Panc1 (cell line): ENCODE data around the gene CLIP4. TPM values are rescaled to one million over a fixed set of nuclear protein-coding genes. Genes with fewer than 3 reads are reported as not detected.

Experiments used
- ATAC-seq: fragments of 200-7000 bp; cut with Tn5 transposase; 2 replicates; pipeline ENCODE4 v1.9.1; 2020; ENCODE audit warnings: mild to moderate bottlenecking, moderate library complexity
- BruUV-seq: library from RNA; stranded (reverse); fragments of 400-500 nt; replicated peaks from 2 replicates; lab custom pipeline; 2021; lab: Mats Ljungman, UMichigan
- CTCF ChIA-PET: fragments of 300-600 bp; sonication (Branson Sonifier 250); formaldehyde crosslinking; loops from one replicate; lab custom pipeline; 2022; ENCODE audit warnings: antibody characterized with exemption; lab: Charles Lee
- POLR2A ChIA-PET: fragments of 300-600 bp; sonication (Branson Sonifier 250); formaldehyde crosslinking; loops from one replicate; lab custom pipeline; 2022; ENCODE audit warnings: antibody characterized with exemption; lab: Charles Lee
- DNase-seq: peaks from one replicate; pipeline ENCODE4 v3.0.0-alpha.2; 2010; ENCODE audit warnings: low read depth, low spot score
- H3K27ac ChIP-seq: 2 replicates; pipeline ENCODE4 v1.5.1; 2011; ENCODE audit warnings: mild to moderate bottlenecking, low read length, inconsistent platforms
- H3K27me3 ChIP-seq: fragments of 200-500 bp; sonication (Bioruptor generic); 2 replicates; pipeline ENCODE4 v1.6.0; 2014; ENCODE audit warnings: low read length, inconsistent platforms; ENCODE audit not compliant: control insufficient read depth, insufficient read depth
- H3K36me3 ChIP-seq: fragments of 200-500 bp; sonication (Bioruptor generic); 2 replicates; pipeline ENCODE4 v1.5.1; 2014; ENCODE audit warnings: inconsistent platforms, mild to moderate bottlenecking, low read length, moderate library complexity; ENCODE audit not compliant: control insufficient read depth, insufficient read depth
- H3K4me1 ChIP-seq: 2 replicates; pipeline ENCODE4 v1.5.1; 2011; ENCODE audit warnings: inconsistent platforms, mild to moderate bottlenecking, low read length, moderate library complexity; ENCODE audit not compliant: control insufficient read depth, insufficient read depth
- H3K4me3 ChIP-seq, 2 experiments: 2 replicates each; pipeline ENCODE4 v1.5.1; 2011 to 2012; ENCODE audit warnings: low read depth in 2 of 2, low read length in 2 of 2, mild to moderate bottlenecking in 2 of 2, inconsistent platforms in 1 of 2, moderate library complexity in 1 of 2
- H3K9me3 ChIP-seq: fragments of 200-500 bp; sonication (Bioruptor generic); 2 replicates; pipeline ENCODE4 v1.5.1; 2014; ENCODE audit warnings: low read depth, mild to moderate bottlenecking, inconsistent platforms, low read length, moderate library complexity; ENCODE audit not compliant: control insufficient read depth, insufficient read depth
- POLR2AphosphoS5 ChIP-seq: IDR thresholded peaks from 2 replicates; pipeline ENCODE4 v1.6.1; 2012; ENCODE audit warnings: mild to moderate bottlenecking, low read depth, low read length, moderate library complexity
- SIN3A ChIP-seq: IDR thresholded peaks from 2 replicates; pipeline ENCODE4 v1.6.1; 2012; ENCODE audit warnings: low read depth, mild to moderate bottlenecking, low read length, moderate library complexity, borderline replicate concordance; ENCODE audit not compliant: insufficient read depth
- TCF7L2 ChIP-seq: IDR thresholded peaks from 2 replicates; pipeline ENCODE4 v1.6.1; 2011; ENCODE audit warnings: mild to moderate bottlenecking, low read depth, low read length, inconsistent platforms
- in situ Hi-C: cut with HindIII; loops from 2 replicates; pipeline ENCODE4 v1.10.0; 2016; ENCODE audit warnings: low sequenced_read_pairs, low pct_unique_long_range_greater_than_20kb
- intact Hi-C: fragments of 100-400 bp; cut with micrococcal nuclease; formaldehyde crosslinking; loops from one replicate; pipeline ENCODE4 v1.10.0; 2022; ENCODE audit not compliant: unreplicated experiment
- total RNA-seq: library from RNA; stranded (reverse); gene quantifications from one replicate; pipeline ENCODE4 v1.2.1, GENCODE V29; 2021; ENCODE audit not compliant: unreplicated experiment
- TF ChIP-seq, protein P1 (sequence below): fragments of 450-650 bp; IDR thresholded peaks from 2 replicates; pipeline ENCODE4 v1.5.1; 2017; ENCODE audit warnings: mild to moderate bottlenecking
- TF ChIP-seq, protein P2 (sequence below), 2 experiments: IDR thresholded peaks; 2 replicates each; pipeline ENCODE4 v1.6.1; 2011 to 2012; ENCODE audit warnings: low read depth in 2 of 2, control low read depth in 1 of 2, low read length in 1 of 2, mild to moderate bottlenecking in 1 of 2, moderate library complexity in 1 of 2; ENCODE audit not compliant: insufficient read depth in 1 of 2

The CLIP4 gene
- total RNA-seq, 1 experiment from 2014 or later: 43.0 TPM

DNA sequence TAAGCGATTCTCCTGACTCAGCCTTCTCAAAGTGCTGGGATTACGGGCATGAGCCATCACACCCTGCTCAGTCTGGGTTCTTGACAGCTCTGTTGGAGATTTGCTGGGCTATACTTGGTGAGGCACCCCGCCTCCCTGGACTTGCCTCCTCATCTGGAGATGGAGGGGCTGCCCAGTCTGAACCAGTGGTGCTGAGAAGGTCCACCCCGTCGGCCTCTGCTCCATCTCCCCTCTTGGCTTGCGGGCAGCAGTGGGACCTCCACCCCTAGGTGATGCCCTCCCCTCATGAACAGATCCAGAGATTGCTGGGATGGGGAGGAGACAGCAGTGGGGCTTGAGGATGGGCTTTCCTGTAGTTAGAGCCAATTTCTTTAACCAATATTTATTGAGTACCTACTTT lies 120.9 kb downstream of the CLIP4 start:
- Histone ChIP-seq H3K27me3 (no peaks in the 10 kb centered on the region; the same call in 1 of the 2 replicates), H3K4me3 (no peak overlapping the region), H3K4me1 (no peaks in the 10 kb centered on the region), H3K27ac (no peak overlapping the region), H3K9me3 (no peaks in the 10 kb centered on the region), H3K36me3 (no peaks in the 10 kb centered on the region)
- no peak for ATAC-seq
- in situ Hi-C loops: no loop called here
- TF ChIP-seq, protein P1, sequence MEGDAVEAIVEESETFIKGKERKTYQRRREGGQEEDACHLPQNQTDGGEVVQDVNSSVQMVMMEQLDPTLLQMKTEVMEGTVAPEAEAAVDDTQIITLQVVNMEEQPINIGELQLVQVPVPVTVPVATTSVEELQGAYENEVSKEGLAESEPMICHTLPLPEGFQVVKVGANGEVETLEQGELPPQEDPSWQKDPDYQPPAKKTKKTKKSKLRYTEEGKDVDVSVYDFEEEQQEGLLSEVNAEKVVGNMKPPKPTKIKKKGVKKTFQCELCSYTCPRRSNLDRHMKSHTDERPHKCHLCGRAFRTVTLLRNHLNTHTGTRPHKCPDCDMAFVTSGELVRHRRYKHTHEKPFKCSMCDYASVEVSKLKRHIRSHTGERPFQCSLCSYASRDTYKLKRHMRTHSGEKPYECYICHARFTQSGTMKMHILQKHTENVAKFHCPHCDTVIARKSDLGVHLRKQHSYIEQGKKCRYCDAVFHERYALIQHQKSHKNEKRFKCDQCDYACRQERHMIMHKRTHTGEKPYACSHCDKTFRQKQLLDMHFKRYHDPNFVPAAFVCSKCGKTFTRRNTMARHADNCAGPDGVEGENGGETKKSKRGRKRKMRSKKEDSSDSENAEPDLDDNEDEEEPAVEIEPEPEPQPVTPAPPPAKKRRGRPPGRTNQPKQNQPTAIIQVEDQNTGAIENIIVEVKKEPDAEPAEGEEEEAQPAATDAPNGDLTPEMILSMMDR: no peak
- TF ChIP-seq TCF7L2 (no peak), POLR2AphosphoS5 (no peak), SIN3A (no peak)
- TF ChIP-seq, protein P2, sequence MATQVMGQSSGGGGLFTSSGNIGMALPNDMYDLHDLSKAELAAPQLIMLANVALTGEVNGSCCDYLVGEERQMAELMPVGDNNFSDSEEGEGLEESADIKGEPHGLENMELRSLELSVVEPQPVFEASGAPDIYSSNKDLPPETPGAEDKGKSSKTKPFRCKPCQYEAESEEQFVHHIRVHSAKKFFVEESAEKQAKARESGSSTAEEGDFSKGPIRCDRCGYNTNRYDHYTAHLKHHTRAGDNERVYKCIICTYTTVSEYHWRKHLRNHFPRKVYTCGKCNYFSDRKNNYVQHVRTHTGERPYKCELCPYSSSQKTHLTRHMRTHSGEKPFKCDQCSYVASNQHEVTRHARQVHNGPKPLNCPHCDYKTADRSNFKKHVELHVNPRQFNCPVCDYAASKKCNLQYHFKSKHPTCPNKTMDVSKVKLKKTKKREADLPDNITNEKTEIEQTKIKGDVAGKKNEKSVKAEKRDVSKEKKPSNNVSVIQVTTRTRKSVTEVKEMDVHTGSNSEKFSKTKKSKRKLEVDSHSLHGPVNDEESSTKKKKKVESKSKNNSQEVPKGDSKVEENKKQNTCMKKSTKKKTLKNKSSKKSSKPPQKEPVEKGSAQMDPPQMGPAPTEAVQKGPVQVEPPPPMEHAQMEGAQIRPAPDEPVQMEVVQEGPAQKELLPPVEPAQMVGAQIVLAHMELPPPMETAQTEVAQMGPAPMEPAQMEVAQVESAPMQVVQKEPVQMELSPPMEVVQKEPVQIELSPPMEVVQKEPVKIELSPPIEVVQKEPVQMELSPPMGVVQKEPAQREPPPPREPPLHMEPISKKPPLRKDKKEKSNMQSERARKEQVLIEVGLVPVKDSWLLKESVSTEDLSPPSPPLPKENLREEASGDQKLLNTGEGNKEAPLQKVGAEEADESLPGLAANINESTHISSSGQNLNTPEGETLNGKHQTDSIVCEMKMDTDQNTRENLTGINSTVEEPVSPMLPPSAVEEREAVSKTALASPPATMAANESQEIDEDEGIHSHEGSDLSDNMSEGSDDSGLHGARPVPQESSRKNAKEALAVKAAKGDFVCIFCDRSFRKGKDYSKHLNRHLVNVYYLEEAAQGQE (IDR thresholded peaks at IDR 0.05; ENCODE audit: insufficient read depth in 1 of 2, low read depth in 2 of 2, low read length in 1 of 2): no peak
- CTCF ChIA-PET: interaction anchor here (0.7 kb wide), 2 partner anchors 22 to 36 kb away, joined by 3 to 4 read pairs; no protein-coding TSS in a partner anchor
- intact Hi-C loops: loop anchor here (10.0 kb wide), 1 partner anchor 609 kb away; no protein-coding TSS in a partner anchor
- DNase-seq: no peak
- BruUV-seq: no TSS peak
- POLR2A ChIA-PET: no interaction called here

DNA sequence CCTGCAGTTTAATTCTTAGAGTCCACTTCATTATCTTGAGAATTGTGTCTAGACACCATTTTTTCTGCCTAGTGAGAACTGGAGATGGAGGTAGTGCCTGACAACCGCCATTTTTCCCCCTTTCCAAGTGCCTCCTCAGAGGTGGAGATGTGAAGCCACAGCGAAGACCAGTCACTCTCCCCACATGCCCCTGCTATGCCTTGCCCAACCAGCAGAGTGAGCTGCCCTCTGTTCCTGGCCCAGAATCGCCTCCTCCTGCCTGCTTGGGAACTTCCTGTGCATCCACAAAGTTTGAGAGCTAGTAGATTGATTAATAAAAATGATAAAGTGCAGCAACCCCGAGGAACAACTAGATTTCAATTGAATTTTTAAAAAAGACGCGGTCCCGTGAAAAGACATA lies 123.3 kb downstream of the CLIP4 start:
- Histone ChIP-seq H3K4me1 (no peaks in the 10 kb centered on the region), H3K36me3 (no peaks in the 10 kb centered on the region), H3K27me3 (no peaks in the 10 kb centered on the region; the same call in 1 of the 2 replicates), H3K9me3 (no peaks in the 10 kb centered on the region), H3K4me3 (no peak overlapping the region), H3K27ac (no peak overlapping the region)
- ATAC-seq (peak; percentile 83), DNase-seq (peak; percentile 24)
- in situ Hi-C loops: no loop called here
- no TSS peak for BruUV-seq
- TF ChIP-seq, protein P1: peak; percentile 83
- no peak for TF ChIP-seq TCF7L2
- CTCF ChIA-PET: no interaction called here
- intact Hi-C loops: loop anchor here (10.0 kb wide), 1 partner anchor 606 kb away; no protein-coding TSS in a partner anchor
- POLR2A ChIA-PET: interaction anchor here (0.6 kb wide), 1 partner anchor 164 kb away, joined by 4 read pairs; no protein-coding TSS in a partner anchor

Other genes with a start within 250 kb of the CLIP4 start
- gene TRMT61B, start 245.1 kb upstream of the CLIP4 start, total RNA-seq: 14.3 TPM
- 86.5 TPM for gene WDR43, start 220.7 kb upstream of the CLIP4 start, total RNA-seq
- 0.44 TPM for gene TOGARAM2, start 134.1 kb upstream of the CLIP4 start, total RNA-seq
- gene PCARE, start 40.9 kb upstream of the CLIP4 start, total RNA-seq: not detected